ENCODE measurements around the gene SLC6A17.

The SLC6A17 gene

GRCh38 chr1:110176299-110176956 is 26.1 kb downstream of the SLC6A17 start:
- no peak for DNase-seq

GRCh38 chr1:110177775-110178174 is 27.5 kb downstream of the SLC6A17 start:
- no peak for DNase-seq

GRCh38 chr1:110183642-110184167 is 33.4 kb downstream of the SLC6A17 start:
- no peak for DNase-seq

- DNase-seq: no peak
These were observed 34.2 kb downstream of the SLC6A17 start for GRCh38 chr1:110184446-110184845.

GRCh38 chr1:110185181-110185580 is 34.9 kb downstream of the SLC6A17 start:
- DNase-seq: peak; percentile 43

- no peak for DNase-seq
These were observed 36.3 kb downstream of the SLC6A17 start for GRCh38 chr1:110186558-110186957.

- DNase-seq: no peak
These were observed 37.0 kb downstream of the SLC6A17 start for GRCh38 chr1:110187139-110187890.

GRCh38 chr1:110188035-110188618 is 37.8 kb downstream of the SLC6A17 start:
- no peak for DNase-seq

- no peak for DNase-seq
These were observed 38.9 kb downstream of the SLC6A17 start for GRCh38 chr1:110189181-110189580.

- no peak for DNase-seq
These were observed 40.1 kb downstream of the SLC6A17 start for GRCh38 chr1:110190282-110190929.

GRCh38 chr1:110192541-110192940 is 42.2 kb downstream of the SLC6A17 start:
- no peak for DNase-seq

GRCh38 chr1:110195196-110195595 is 44.9 kb downstream of the SLC6A17 start:
- no peak for DNase-seq

- DNase-seq: no peak
These were observed 46.8 kb downstream of the SLC6A17 start for GRCh38 chr1:110196917-110197765.

- no peak for DNase-seq
These were observed 47.8 kb downstream of the SLC6A17 start for GRCh38 chr1:110197905-110198629.

GRCh38 chr1:110198746-110199145 is 48.5 kb downstream of the SLC6A17 start:
- DNase-seq: no peak

- no peak for DNase-seq
These were observed 49.9 kb downstream of the SLC6A17 start for GRCh38 chr1:110200190-110200589.

GRCh38 chr1:110200666-110201065 is 50.4 kb downstream of the SLC6A17 start:
- no peak for DNase-seq

- no peak for DNase-seq
These were observed 51.0 kb downstream of the SLC6A17 start for GRCh38 chr1:110201157-110201825.

- DNase-seq: no peak
These were observed 52.8 kb downstream of the SLC6A17 start for GRCh38 chr1:110203021-110203661.

GRCh38 chr1:110205156-110205555 is 54.9 kb downstream of the SLC6A17 start:
- no peak for DNase-seq
